Liver (tissue), 9 donors: ENCODE data around the gene CD9. TPM values are rescaled to one million over a fixed set of nuclear protein-coding genes. Genes with fewer than 3 reads are reported as not detected.
"Not testable (repeated sequence)": the region's sequence is repeated elsewhere in the genome, so short reads cannot be mapped to it uniquely, and the experiment has no call there.

ENCODE experiments used
- DNase-seq: peaks from one replicate; pipeline ENCODE4 v3.0.0-alpha.2; 2017; ENCODE audit warnings: low spot score
- H3K27ac ChIP-seq, 2 donors: one replicate each; pipeline ENCODE4 v1.7.0; 2013; ENCODE audit warnings: inconsistent platforms in 2 of 2, low read length in 2 of 2, control low read depth in 1 of 2, low read depth in 1 of 2, mild to moderate bottlenecking in 1 of 2
- H3K27me3 ChIP-seq, 4 donors: one replicate each; pipeline versions ENCODE4 v1.6.1 to v1.7.0; 2013; ENCODE audit warnings: low read length in 3 of 4, inconsistent platforms in 1 of 4, mild to moderate bottlenecking in 1 of 4, moderate library complexity in 1 of 4; ENCODE audit not compliant: control insufficient read depth in 4 of 4, insufficient read depth in 4 of 4
- H3K36me3 ChIP-seq, 4 donors: one replicate each; pipeline versions ENCODE4 v1.6.1 to v1.7.0; 2013; ENCODE audit warnings: low read length in 3 of 4, mild to moderate bottlenecking in 3 of 4, low read depth in 1 of 4, moderate library complexity in 1 of 4; ENCODE audit not compliant: control insufficient read depth in 4 of 4, insufficient read depth in 3 of 4
- H3K4me1 ChIP-seq, 4 donors: one replicate each; pipeline versions ENCODE4 v1.6.1 to v1.7.0; 2013; ENCODE audit warnings: low read length in 3 of 4, mild to moderate bottlenecking in 3 of 4, moderate library complexity in 1 of 4; ENCODE audit not compliant: control insufficient read depth in 4 of 4, insufficient read depth in 4 of 4
- H3K4me3 ChIP-seq, 3 donors: one replicate each; pipeline versions ENCODE4 v1.6.1 to v1.7.0; 2013; ENCODE audit warnings: low read length in 3 of 3, control low read depth in 1 of 3, low read depth in 1 of 3, mild to moderate bottlenecking in 1 of 3
- H3K9ac ChIP-seq, 2 donors: one replicate each; pipeline ENCODE4 v1.7.0; 2013; ENCODE audit warnings: low read length in 2 of 2, mild to moderate bottlenecking in 2 of 2, moderate library complexity in 2 of 2, control low read depth in 1 of 2, low read depth in 1 of 2
- H3K9me3 ChIP-seq, 4 donors: one replicate each; pipeline versions ENCODE4 v1.6.1 to v1.7.0; 2013; ENCODE audit warnings: low read length in 3 of 4; ENCODE audit not compliant: control insufficient read depth in 4 of 4
- CTCF ChIP-seq: fragments of 150-350 bp; IDR thresholded peaks from 2 replicates; pipeline ENCODE4 v1.5.1; 2017; ENCODE audit warnings: improper control_type of control experiment, low read depth, low read length; ENCODE audit not compliant: missing input control
- EGR1 ChIP-seq, 2 donors: IDR thresholded peaks; 2 replicates each; pipeline ENCODE4 v1.6.1; 2016 to 2018; ENCODE audit warnings: antibody characterized with exemption in 2 of 2, low read depth in 2 of 2
- FOXA1 ChIP-seq: IDR thresholded peaks from 2 replicates; pipeline ENCODE4 v1.6.1; 2016; ENCODE audit warnings: antibody characterized with exemption
- FOXA2 ChIP-seq: IDR thresholded peaks from 2 replicates; pipeline ENCODE4 v1.6.1; 2016; ENCODE audit warnings: antibody characterized with exemption
- GABPA ChIP-seq, 2 donors: IDR thresholded peaks in 1 of 2; conservative IDR thresholded peaks in 1 of 2; 2 replicates each; pipeline ENCODE4 v1.6.1; 2016; ENCODE audit warnings: antibody characterized with exemption in 2 of 2, mild to moderate bottlenecking in 1 of 2, moderate library complexity in 1 of 2
- HNF4G ChIP-seq: IDR thresholded peaks from 2 replicates; pipeline ENCODE4 v1.6.1; 2016; ENCODE audit warnings: antibody characterized with exemption
- JUND ChIP-seq, 2 donors: IDR thresholded peaks; 2 replicates each; pipeline ENCODE4 v1.6.1; 2016; ENCODE audit warnings: antibody characterized with exemption in 2 of 2
- MAX ChIP-seq: IDR thresholded peaks from 2 replicates; pipeline ENCODE4 v1.6.1; 2016; ENCODE audit warnings: antibody characterized with exemption
- NR2F2 ChIP-seq: IDR thresholded peaks from 2 replicates; pipeline ENCODE4 v1.6.1; 2016; ENCODE audit warnings: antibody characterized with exemption
- RAD21 ChIP-seq, 2 donors: IDR thresholded peaks; 2 replicates each; pipeline ENCODE4 v1.6.1; 2016; ENCODE audit warnings: antibody characterized with exemption in 2 of 2, mild to moderate bottlenecking in 2 of 2
- RXRA ChIP-seq, 2 donors: IDR thresholded peaks; 2 replicates each; pipeline ENCODE4 v1.6.1; 2017 to 2018; ENCODE audit warnings: antibody characterized with exemption in 2 of 2, mild to moderate bottlenecking in 1 of 2
- SP1 ChIP-seq: IDR thresholded peaks from 2 replicates; pipeline ENCODE4 v1.6.1; 2018; ENCODE audit warnings: antibody characterized with exemption, mild to moderate bottlenecking
- TAF1 ChIP-seq: conservative IDR thresholded peaks from 2 replicates; pipeline ENCODE4 v1.6.1; 2016; ENCODE audit warnings: antibody characterized with exemption, mild to moderate bottlenecking
- YY1 ChIP-seq: IDR thresholded peaks from 2 replicates; pipeline ENCODE4 v1.6.1; 2016; ENCODE audit warnings: antibody characterized with exemption, mild to moderate bottlenecking
- WGBS: extraction: QIAGEN DNeasy Blood & Tissue Kit; methylation state at CpG from one replicate; pipeline ENCODE4 v1.1.7; 2013; 5-methylcytosine and 5-hydroxymethylcytosine counted together
- polyA plus RNA-seq, 2 donors: library from polyadenylated mRNA; stranded (reverse) in 1 of 2; unstranded in 1 of 2; fragments of 200-250 nt in 1 of 2; fragments of >200 nt in 1 of 2; fragmentation: Nextera tagmentation in 1 of 2; extraction: Ambion mirVana in 1 of 2; gene quantifications; one replicate each; pipeline versions ENCODE4 v1.2.1 to v1.2.3, GENCODE V29; 2013 to 2015
- total RNA-seq, 2 donors: library from RNA; depleted of rRNA; stranded (reverse); fragments of >200 nt; gene quantifications; one replicate each; pipeline ENCODE4 v1.2.3, GENCODE V29; 2014
- TF ChIP-seq, protein P1 (sequence below): IDR thresholded peaks from 2 replicates; pipeline ENCODE4 v1.6.1; 2016; ENCODE audit warnings: antibody characterized with exemption
- TF ChIP-seq, protein P2 (sequence below): IDR thresholded peaks from 2 replicates; pipeline ENCODE4 v1.6.1; 2016; ENCODE audit warnings: antibody characterized with exemption
- donor health status: healthy.
- donor health status: healthy.
- donor health status: healthy.
- donor health status: healthy.
- donor health status: healthy.

The CD9 gene
- total and polyA plus RNA-seq, 4 donors = 18.7 to 65.2 (median 32.4) TPM

GRCh38 chr12:6190767-6191530 is 9.3 kb upstream of the CD9 start:
- not testable (repeated sequence) for H3K9me3 ChIP-seq, H3K36me3 ChIP-seq, DNase-seq, H3K4me3 ChIP-seq, H3K9ac ChIP-seq, H3K27me3 ChIP-seq, H3K27ac ChIP-seq
- peaks cover 0 to 22% (median 7%) of the 10 kb centered on the region in 4 donors for H3K4me1 ChIP-seq
- WGBS = 94% methylated on average over 41 of the region's 49 CpGs

DNA sequence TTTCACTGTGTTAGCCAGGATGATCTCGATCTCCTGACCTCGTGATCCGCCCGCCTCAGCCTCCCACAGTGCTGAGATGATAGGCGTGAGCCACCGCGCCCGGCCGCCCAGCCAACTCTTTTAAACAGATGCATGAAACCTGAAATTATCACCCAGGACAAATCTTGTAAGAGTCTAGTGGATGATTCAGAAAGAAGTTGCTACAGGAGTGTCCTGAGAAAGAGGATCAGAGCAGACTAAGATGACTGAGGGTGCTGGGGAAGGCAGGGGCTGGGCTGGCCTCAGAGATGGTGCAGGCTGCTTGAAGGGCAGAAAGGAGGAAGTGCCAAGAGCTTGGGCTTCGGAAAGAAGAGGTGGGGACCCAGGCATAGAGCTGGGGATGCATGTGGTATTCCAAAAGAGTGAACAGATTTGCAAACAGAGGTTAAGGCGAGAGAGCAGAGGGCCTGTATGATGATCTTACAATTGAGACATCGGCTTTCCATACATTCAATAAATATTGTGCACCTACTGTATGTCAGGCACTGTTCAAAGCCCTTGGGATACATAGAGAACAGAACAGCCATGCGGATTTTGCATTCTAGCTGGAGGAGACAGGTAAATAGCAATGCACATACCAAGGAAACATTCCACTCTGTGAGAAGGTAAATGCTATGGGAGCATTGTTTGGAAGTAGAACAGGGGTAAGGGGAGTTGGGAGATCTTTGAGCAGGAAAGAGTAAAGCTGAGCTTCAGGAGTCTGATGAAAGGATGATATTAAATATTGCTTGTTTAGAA is 7.4 kb upstream of the CD9 start:
- H3K27ac ChIP-seq = no peak overlapping the region
- no peak for TF ChIP-seq NR2F2
- no peak for TF ChIP-seq GABPA (IDR thresholded peaks at IDR 0.05 in 1 of 2, conservative IDR thresholded peaks at IDR 0.05 in 1 of 2)
- no peak for TF ChIP-seq HNF4G
- TF ChIP-seq YY1 = no peak
- TF ChIP-seq FOXA2 = no peak
- no peak for TF ChIP-seq EGR1 (IDR thresholded peaks at IDR 0.05; ENCODE audit: low read depth in 2 of 2)
- TF ChIP-seq JUND (IDR thresholded peaks at IDR 0.05) = no peak
- TF ChIP-seq RXRA (IDR thresholded peaks at IDR 0.05) = no peak
- TF ChIP-seq MAX = no peak
- TF ChIP-seq, protein P1, sequence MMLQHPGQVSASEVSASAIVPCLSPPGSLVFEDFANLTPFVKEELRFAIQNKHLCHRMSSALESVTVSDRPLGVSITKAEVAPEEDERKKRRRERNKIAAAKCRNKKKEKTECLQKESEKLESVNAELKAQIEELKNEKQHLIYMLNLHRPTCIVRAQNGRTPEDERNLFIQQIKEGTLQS = no peak

GRCh38 chr12:6193853-6194815 is 6.1 kb upstream of the CD9 start:
- DNase-seq = no peak
- H3K27ac ChIP-seq = no peak overlapping the region
- no peaks in the 10 kb centered on the region for H3K36me3 ChIP-seq
- H3K9me3 ChIP-seq = no peaks in the 10 kb centered on the region
- H3K4me3 ChIP-seq = no peak overlapping the region
- H3K4me1 ChIP-seq = peaks cover 0 to 13% (median 7%) of the 10 kb centered on the region in 4 donors
- no peak overlapping the region for H3K9ac ChIP-seq
- 88% methylated on average over 19 of the region's 19 CpGs for WGBS
- H3K27me3 ChIP-seq = no peaks in the 10 kb centered on the region
- no peak for TF ChIP-seq NR2F2
- TF ChIP-seq FOXA1 = no peak
- TF ChIP-seq GABPA (IDR thresholded peaks at IDR 0.05 in 1 of 2, conservative IDR thresholded peaks at IDR 0.05 in 1 of 2) = no peak
- TF ChIP-seq HNF4G = no peak
- TF ChIP-seq MAX = no peak
- TF ChIP-seq FOXA2 = no peak
- TF ChIP-seq RXRA (IDR thresholded peaks at IDR 0.05) = no peak
- no peak for TF ChIP-seq JUND (IDR thresholded peaks at IDR 0.05)
- TF ChIP-seq, protein P2, sequence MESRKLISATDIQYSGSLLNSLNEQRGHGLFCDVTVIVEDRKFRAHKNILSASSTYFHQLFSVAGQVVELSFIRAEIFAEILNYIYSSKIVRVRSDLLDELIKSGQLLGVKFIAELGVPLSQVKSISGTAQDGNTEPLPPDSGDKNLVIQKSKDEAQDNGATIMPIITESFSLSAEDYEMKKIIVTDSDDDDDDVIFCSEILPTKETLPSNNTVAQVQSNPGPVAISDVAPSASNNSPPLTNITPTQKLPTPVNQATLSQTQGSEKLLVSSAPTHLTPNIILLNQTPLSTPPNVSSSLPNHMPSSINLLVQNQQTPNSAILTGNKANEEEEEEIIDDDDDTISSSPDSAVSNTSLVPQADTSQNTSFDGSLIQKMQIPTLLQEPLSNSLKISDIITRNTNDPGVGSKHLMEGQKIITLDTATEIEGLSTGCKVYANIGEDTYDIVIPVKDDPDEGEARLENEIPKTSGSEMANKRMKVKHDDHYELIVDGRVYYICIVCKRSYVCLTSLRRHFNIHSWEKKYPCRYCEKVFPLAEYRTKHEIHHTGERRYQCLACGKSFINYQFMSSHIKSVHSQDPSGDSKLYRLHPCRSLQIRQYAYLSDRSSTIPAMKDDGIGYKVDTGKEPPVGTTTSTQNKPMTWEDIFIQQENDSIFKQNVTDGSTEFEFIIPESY = no peak
- TF ChIP-seq CTCF = no peak
- TF ChIP-seq, protein P1 = no peak
- TF ChIP-seq TAF1 = no peak
- no peak for TF ChIP-seq YY1
- TF ChIP-seq SP1 = no peak
- TF ChIP-seq EGR1 (IDR thresholded peaks at IDR 0.05; ENCODE audit: low read depth in 2 of 2) = no peak
- no peak for TF ChIP-seq RAD21 (IDR thresholded peaks at IDR 0.05)

More for the DNA sequence above, 7.4 kb upstream of the CD9 start:
- WGBS = 93% methylated on average over 13 of the region's 13 CpGs
- Histone ChIP-seq H3K9me3 (no peaks in the 10 kb centered on the region), H3K36me3 (no peaks in the 10 kb centered on the region), H3K4me3 (no peak overlapping the region), H3K4me1 (peaks cover 0 to 13% (median 7%) of the 10 kb centered on the region in 4 donors), H3K9ac (no peak overlapping the region), H3K27me3 (no peaks in the 10 kb centered on the region)
- no peak for DNase-seq
